Activated naive CD4-positive, alpha-beta T cell (primary cell): ENCODE data around the gene COX11.

ENCODE experiments used
- DNase-seq, 4 experiments: peaks; one replicate each; lab custom pipeline; 2025; lab: John Stamatoyannopoulos, UW

The COX11 gene, protein sequence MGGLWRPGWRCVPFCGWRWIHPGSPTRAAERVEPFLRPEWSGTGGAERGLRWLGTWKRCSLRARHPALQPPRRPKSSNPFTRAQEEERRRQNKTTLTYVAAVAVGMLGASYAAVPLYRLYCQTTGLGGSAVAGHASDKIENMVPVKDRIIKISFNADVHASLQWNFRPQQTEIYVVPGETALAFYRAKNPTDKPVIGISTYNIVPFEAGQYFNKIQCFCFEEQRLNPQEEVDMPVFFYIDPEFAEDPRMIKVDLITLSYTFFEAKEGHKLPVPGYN

DNA sequence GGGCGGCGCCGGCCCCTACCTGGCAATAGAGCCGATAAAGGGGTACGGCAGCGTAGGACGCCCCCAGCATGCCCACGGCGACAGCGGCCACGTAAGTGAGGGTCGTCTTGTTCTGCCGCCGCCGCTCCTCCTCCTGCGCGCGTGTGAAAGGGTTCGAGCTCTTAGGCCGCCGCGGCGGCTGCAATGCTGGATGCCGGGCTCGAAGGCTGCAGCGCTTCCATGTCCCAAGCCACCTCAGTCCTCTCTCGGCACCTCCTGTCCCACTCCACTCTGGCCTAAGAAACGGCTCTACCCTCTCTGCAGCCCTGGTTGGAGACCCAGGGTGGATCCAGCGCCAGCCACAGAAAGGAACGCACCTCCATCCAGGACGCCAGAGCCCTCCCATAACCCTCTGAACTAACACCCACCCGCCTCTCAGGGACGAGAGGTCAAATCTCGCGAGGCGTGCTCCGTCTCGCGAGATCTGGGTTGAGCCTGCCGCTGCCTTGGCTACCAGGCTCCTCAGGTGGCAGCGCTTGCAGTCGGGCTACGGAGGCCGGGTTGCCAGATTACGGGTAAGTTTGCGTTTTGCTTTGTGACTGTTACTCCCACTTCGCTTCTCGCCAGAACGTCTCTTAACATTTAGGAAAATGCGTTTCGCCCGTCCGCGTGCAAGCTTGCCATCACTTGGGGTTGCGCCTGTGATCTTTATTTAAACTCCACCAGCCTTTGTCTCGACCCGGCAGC is at the start of gene COX11, which contains the start of gene STXBP4:
Gene COX11 (minus strand): TSS at position 393 of the 726 bp plus-strand sequence. CDS start 8 bp downstream, at position 385.
Gene STXBP4 (plus strand): TSS at position 504 of the 726 bp plus-strand sequence. CDS start 17,455 bp downstream, outside the sequence.
- DNase-seq: peak; percentile 71 to 90 (median 80)

DNA sequence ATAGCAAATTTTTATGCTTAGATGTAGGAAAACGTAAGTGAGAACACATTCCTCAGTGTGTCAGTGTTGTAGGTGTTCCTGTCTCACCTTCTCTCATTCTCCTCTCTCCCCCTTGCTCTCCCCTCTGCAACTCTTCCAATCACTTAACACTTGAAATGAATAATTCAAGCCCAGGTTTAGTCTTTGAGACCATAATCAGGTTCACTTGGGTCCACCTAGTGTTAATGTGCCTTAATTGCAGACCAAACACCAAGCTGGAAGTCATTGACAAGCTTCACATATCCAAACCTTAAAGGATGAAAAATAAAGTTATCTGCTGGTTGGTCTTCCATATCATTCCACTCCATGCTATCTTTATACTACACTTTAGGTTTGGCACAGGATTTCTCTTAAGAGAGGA is 37.1 kb upstream of the COX11 start:
- DNase-seq: no peak

- no peak for DNase-seq
Measured at GRCh38 chr17:55004484-55004883, 36.0 kb upstream of the COX11 start.

DNA sequence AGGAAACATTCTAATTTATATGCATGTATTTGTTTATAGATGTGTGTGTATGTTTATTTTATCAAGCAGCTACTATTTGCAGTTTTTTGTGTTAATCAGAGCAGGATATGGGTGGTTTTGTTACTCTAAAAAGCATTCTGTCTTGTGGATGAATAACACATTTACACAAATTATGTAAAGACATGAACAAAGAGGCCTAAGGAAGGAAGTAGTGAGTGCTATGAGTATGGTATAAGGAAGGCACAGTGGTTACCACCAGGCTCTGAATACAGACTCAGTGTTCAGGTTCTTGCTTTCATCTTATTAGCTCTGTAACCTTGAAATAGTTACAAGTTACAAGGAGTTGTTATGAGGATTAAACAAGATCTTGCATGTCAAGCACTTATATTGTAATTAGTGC is 34.0 kb upstream of the COX11 start:
- DNase-seq: no peak

DNA sequence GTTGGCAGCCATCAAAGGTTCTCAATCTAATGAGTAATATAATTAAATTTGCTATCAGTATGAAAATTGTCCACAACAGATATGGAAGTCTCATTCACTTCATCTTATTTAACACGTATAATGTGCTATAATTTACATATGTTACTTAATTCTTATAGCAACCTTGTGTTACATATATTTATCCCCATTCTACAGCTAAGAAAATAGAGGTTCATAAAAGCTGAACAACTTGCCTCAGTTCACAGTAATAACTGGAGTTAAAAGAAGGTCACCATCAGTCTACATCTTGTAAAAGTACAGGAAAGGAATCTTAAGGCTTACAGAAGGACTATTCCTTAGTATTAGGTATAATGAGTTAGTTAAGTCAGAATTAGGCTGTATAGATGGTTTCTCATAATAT is 28.0 kb upstream of the COX11 start:
- no peak for DNase-seq

- no peak for DNase-seq
Measured at GRCh38 chr17:54992797-54993639, 24.6 kb upstream of the COX11 start.

GRCh38 chr17:54991567-54991966 is 23.1 kb upstream of the COX11 start:
- DNase-seq: no peak

DNA sequence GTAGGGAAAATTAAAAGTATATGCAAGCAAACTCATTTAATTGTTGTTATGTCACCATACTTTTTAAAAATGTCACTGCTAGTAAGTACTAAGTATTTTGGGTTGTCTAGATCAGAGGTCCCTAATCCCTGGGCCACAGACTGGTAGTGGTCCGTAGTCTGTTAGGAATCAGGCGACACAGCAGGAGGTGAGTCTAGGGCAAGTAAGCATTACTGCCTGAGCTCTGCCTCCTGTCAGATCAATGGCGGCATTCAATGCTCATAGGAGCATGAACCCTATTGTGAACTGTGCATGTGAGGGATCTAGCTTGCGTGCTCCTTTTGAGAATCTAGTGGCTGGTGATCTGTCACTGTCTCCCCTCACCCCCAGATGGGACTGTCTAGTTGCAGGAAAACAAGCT is 21.7 kb upstream of the COX11 start:
- DNase-seq: no peak

- DNase-seq: no peak
Measured at GRCh38 chr17:54985476-54985875, 17.0 kb upstream of the COX11 start.

- no peak for DNase-seq
Measured at GRCh38 chr17:54983260-54983659, 14.8 kb upstream of the COX11 start.

GRCh38 chr17:54982399-54982798 is 13.9 kb upstream of the COX11 start:
- no peak for DNase-seq

DNA sequence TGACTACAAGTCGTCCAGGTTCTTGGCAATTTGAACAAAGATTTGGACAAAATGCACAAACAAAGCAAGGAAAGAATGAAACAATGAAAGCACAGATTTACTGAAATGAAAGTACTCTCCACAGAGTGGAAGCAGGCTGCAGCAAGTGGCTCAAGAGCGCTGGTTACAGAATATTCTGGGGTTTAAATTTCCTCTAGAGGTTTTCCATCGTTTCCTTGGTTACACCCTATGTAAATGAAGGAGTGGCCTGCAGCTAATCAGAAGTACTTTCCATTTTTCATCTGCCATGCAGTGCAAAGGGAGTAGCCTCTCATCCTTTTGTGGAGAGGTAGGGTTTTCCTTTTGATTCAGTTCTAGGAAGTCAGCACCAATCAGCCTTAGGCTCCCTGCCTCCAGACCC is 11.9 kb upstream of the COX11 start:
- DNase-seq: no peak

- DNase-seq: no peak
Measured at GRCh38 chr17:54979657-54980056, 11.2 kb upstream of the COX11 start.

DNA sequence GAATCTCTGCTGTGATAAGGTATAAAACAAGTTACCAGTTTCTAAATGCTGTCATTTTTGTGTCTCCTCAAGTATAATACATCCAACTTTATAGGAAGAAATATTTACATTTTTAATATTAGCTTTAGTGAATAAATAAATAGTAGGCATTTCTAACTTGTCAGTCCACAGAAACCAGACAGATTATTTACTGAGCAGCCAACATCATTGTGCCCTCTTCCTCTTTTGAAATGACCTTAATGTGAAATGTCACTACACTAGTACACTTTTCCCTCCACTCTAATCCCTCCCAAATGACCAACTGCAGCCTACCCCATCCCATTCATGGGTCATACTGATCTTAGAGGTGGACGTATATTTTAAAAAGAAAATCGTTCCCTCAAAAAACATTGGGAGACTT is 9.3 kb upstream of the COX11 start:
- no peak for DNase-seq

DNA sequence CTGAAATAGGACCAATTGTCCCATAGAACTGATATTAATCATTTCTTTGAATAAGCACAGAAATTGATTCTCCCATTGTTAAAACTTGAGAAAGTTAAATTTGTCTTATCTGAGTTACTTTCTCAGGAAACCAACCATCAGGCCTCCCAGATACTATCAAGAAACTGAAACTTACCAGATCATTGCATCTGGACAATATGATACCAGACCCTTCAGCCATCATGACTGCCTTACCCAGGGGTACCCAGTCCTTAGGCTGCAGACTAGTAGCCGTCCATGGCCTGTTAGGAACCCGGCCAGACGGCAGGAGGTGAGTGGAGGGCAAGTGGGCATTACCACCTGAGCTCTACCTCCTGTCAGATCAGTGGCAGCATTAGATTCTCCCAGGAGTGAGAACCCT is 7.9 kb upstream of the COX11 start:
- DNase-seq: no peak

DNA sequence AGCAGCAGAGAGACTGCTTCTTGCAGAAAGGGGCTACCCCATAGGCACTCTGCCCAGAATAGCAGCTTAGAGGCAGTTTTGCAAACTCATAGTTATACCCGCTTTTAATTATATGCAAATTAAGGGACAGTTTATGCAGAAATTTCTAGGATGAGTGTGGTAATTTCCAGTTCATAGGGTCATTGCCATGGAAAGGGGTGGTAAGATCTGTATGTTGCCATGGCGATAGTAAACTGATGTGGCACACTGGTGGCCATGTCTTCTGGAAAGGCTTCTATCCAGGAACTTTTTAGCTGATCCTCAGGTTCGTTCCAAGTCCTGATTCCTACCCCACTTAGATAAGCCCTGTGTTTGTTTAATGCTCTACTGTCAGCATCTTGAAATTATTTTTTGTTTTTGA is 6.3 kb upstream of the COX11 start:
- no peak for DNase-seq

DNA sequence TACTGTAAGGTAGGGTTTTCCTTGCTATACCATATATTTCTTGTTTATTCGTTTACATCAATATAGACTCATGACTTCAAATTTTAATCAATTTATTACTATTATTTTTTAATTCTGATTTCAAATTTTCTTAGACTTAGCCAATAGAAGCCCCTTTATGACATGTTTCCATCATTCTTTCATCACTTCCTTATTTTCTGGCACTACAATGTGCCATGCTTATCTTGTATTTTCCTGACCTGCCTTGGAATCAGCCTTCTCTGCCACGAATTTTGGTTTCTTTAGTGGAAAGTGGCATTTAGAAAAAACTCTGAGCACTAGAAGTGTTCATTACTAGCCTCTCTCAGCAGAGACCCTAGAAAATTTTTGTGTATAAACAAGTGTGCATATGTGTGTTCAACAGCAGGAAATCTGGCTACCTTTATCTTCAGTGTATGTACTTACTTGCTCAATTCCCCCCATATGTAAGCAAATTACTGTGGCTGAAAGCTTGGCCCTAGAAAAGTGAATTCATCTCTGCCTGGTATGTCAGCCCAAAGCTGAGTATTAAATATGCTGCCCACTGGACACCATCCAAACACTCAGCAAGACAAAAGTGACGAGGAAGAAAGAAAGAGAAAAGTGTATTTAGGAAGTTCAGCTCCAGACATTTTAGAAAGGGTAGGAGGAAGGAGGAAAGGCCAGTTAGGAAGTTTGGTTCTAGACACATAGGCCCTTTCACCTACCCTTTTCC is 4.1 kb upstream of the COX11 start:
- DNase-seq: no peak

DNA sequence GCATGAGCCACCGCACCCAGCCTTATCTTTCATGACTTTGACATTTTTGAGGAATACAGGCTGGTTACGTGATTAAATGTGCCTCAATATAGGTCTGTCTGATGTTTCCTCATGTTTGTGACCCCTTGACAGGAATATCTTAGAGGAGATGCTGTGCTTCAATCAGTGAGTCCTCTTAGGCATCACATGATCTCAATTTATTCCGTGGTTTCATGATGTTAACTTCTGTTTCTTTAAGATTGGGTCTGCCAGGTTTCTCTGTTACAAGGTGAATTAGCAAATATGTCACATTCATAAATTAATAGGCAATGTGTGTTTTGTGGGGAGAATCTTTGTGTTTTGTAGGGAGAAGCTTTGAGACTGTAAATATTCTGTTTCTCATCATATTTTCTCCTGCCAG is 3.4 kb upstream of the COX11 start:
- DNase-seq: no peak

DNA sequence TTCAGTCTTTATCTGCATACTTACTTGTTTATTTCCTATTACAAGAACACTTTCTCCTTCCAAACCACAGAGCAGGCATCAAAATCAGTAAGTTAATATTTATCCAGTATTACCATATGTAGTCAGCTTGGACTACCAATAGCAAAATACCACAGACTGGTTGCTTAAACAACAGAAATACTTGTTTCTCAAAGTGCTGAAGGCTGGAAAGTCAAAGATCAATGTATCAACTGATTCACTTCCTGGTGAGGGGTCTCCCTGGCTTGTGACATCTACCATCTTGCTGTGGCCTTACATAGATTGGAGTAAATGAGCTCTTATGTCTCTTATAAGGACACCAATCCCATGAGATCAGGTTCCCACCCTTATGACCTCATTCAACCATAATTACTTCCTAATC is 2.7 kb upstream of the COX11 start:
- DNase-seq: no peak

- DNase-seq: no peak
Measured at GRCh38 chr17:54969658-54970572, 1.5 kb upstream of the COX11 start.

DNA sequence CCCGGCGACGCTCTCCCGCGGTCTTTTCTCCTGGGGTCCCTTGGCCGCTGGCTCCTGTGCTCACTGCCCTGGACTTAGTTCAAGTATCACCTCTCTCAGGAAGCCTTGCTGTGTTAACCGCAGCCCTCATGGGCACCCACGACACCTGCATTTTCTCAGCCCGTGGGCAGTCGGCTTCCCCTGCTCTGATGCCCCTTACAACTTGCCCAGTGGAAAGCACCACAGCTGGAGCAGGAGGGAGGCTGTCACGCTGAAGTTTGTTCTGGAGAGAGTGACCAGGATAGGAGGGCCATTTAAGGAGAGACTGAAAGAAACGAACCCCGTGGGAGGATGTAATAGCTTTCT is 506 bp upstream of the COX11 start:
- peak in 3 of 4 experiments; percentile 8 to 20 (median 19) for DNase-seq
